Endodermal cell (in vitro differentiated cells): ENCODE measurements around the gene NAXE. TPM values are rescaled to one million over a fixed set of nuclear protein-coding genes. Genes with fewer than 3 reads are reported as not detected.

ENCODE experiments used
- DNase-seq: peaks from one replicate; pipeline ENCODE4 v3.0.0-alpha.2; 2017
- H3K27ac ChIP-seq: 2 replicates; pipeline ENCODE4 v1.5.1; 2013; ENCODE audit warnings: mild to moderate bottlenecking, low read depth, low read length, moderate library complexity
- H3K27me3 ChIP-seq: 2 replicates; pipeline ENCODE4 v1.6.1; 2013; ENCODE audit warnings: mild to moderate bottlenecking, low read length, moderate library complexity; ENCODE audit not compliant: insufficient read depth, control insufficient read depth, poor library complexity, severe bottlenecking
- H3K36me3 ChIP-seq: 2 replicates; pipeline ENCODE4 v1.7.0; 2013; ENCODE audit warnings: mild to moderate bottlenecking, low read length, moderate library complexity; ENCODE audit not compliant: control insufficient read depth, insufficient read depth
- H3K4me1 ChIP-seq: one replicate; pipeline ENCODE4 v1.7.0; 2013; ENCODE audit warnings: low read length; ENCODE audit not compliant: control insufficient read depth, insufficient read depth
- H3K4me3 ChIP-seq: 2 replicates; pipeline ENCODE4 v1.5.1; 2013; ENCODE audit warnings: mild to moderate bottlenecking, low read length, moderate library complexity
- H3K9ac ChIP-seq: 2 replicates; pipeline ENCODE4 v1.6.1; 2013; ENCODE audit warnings: mild to moderate bottlenecking, low read length, moderate library complexity; ENCODE audit not compliant: poor library complexity, severe bottlenecking; ENCODE audit errors: extremely low read depth
- H3K9me3 ChIP-seq: 2 replicates; pipeline ENCODE4 v1.6.1; 2013; ENCODE audit warnings: mild to moderate bottlenecking, low read length, moderate library complexity; ENCODE audit not compliant: control insufficient read depth
- H3K27ac Mint-ChIP-seq: 2 replicates; pipeline ENCODE4 v1.8.0; 2020; ENCODE audit warnings: mixed read lengths
- H3K27me3 Mint-ChIP-seq: 2 replicates; pipeline ENCODE4 v1.8.0; 2021; ENCODE audit warnings: mild to moderate bottlenecking, mixed read lengths; ENCODE audit not compliant: insufficient read depth
- H3K36me3 Mint-ChIP-seq: 2 replicates; pipeline ENCODE4 v1.8.0; 2020; ENCODE audit warnings: low read depth, mixed read lengths
- H3K4me1 Mint-ChIP-seq: 2 replicates; pipeline ENCODE4 v1.8.0; 2020; ENCODE audit warnings: mixed read lengths
- H3K4me3 Mint-ChIP-seq: 2 replicates; pipeline ENCODE4 v1.8.0; 2020; ENCODE audit warnings: mild to moderate bottlenecking, moderate library complexity, mixed read lengths
- H3K9me3 Mint-ChIP-seq: 2 replicates; pipeline ENCODE4 v1.8.0; 2020; ENCODE audit warnings: mild to moderate bottlenecking, mixed read lengths
- CTCF ChIP-seq: fragments of 200-600 bp; sonication (generic); conservative IDR thresholded peaks from 2 replicates; pipeline ENCODE4 v1.5.0; 2021; ENCODE audit warnings: antibody characterized with exemption, mild to moderate bottlenecking
- WGBS, 2 experiments: methylation state at CpG; one replicate each; pipeline versions ENCODE4 v1.1.5 to v1.1.7; 2013; ENCODE audit warnings: missing lambda C conversion rate in 2 of 2, mixed read lengths in 1 of 2; ENCODE audit not compliant: insufficient coverage in 1 of 2, insufficient read length in 1 of 2; 5-methylcytosine and 5-hydroxymethylcytosine counted together
- total RNA-seq, 2 donors: library from RNA; stranded (reverse); fragmentation: NEBNext Ultra II Directional in 1 of 2; extraction: Animal tissue kit (Norgen Biotek cat#: 25700) in 1 of 2; gene quantifications; 2 replicates in 1 of 2; 3 replicates in 1 of 2; pipeline ENCODE4 v1.2.1, GENCODE V29; 2021

Gene NAXE
- total RNA-seq, 2 donors from 2014 or later: 96.0 to 129 TPM

- no peaks in the 10 kb centered on the region for H3K9me3 ChIP-seq
- H3K4me3 Mint-ChIP-seq: no peak overlapping the region
- no peak overlapping the region for H3K9ac ChIP-seq
- H3K27me3 ChIP-seq: no peaks in the 10 kb centered on the region
- no peaks in the 10 kb centered on the region for H3K9me3 Mint-ChIP-seq
- H3K4me1 Mint-ChIP-seq: no peaks in the 10 kb centered on the region
- TF ChIP-seq CTCF: no peak
- no peak for DNase-seq
- no peaks in the 10 kb centered on the region for H3K27me3 Mint-ChIP-seq
- peaks cover 32% of the 10 kb centered on the region for H3K36me3 Mint-ChIP-seq
- H3K4me1 ChIP-seq: no peaks in the 10 kb centered on the region
- no peak overlapping the region for H3K27ac Mint-ChIP-seq
- peaks cover 56% of the 10 kb centered on the region for H3K36me3 ChIP-seq
- no peak overlapping the region for H3K27ac ChIP-seq
- 89 to 97% methylated on average over 3 of the region's 3 CpGs for WGBS, 2 experiments
- no peak overlapping the region for H3K4me3 ChIP-seq
Observed at GRCh38 chr1:156546267-156546666, 45.3 kb upstream of the NAXE start.

- Mint-ChIP-seq H3K4me3 (no peak overlapping the region), H3K27me3 (no peaks in the 10 kb centered on the region), H3K9me3 (no peaks in the 10 kb centered on the region), H3K4me1 (no peaks in the 10 kb centered on the region), H3K27ac (no peak overlapping the region), H3K36me3 (peaks cover 28% of the 10 kb centered on the region)
- no peak overlapping the region for H3K9ac ChIP-seq
- H3K4me1 ChIP-seq: no peaks in the 10 kb centered on the region
- no peaks in the 10 kb centered on the region for H3K27me3 ChIP-seq
- 90 to 94% methylated on average over 3 to 4 of the region's 4 CpGs for WGBS, 2 experiments
- no peak for DNase-seq
- no peak overlapping the region for H3K27ac ChIP-seq
- H3K36me3 ChIP-seq: peaks cover 59% of the 10 kb centered on the region
- H3K4me3 ChIP-seq: no peak overlapping the region
- H3K9me3 ChIP-seq: no peaks in the 10 kb centered on the region
- TF ChIP-seq CTCF: no peak
Observed at GRCh38 chr1:156547434-156547833, 44.1 kb upstream of the NAXE start.

- H3K9me3 ChIP-seq: no peaks in the 10 kb centered on the region
- H3K27me3 ChIP-seq: no peaks in the 10 kb centered on the region
- Mint-ChIP-seq H3K27ac (no peak overlapping the region), H3K4me1 (no peaks in the 10 kb centered on the region), H3K4me3 (no peak overlapping the region), H3K9me3 (no peaks in the 10 kb centered on the region), H3K27me3 (no peaks in the 10 kb centered on the region), H3K36me3 (peaks cover 28% of the 10 kb centered on the region)
- H3K9ac ChIP-seq: no peak overlapping the region
- H3K27ac ChIP-seq: no peak overlapping the region
- peaks cover 59% of the 10 kb centered on the region for H3K36me3 ChIP-seq
- no peak for TF ChIP-seq CTCF
- WGBS, 2 experiments: 91 to 95% methylated on average over 4 to 9 of the region's 9 CpGs
- DNase-seq: no peak
- no peaks in the 10 kb centered on the region for H3K4me1 ChIP-seq
- H3K4me3 ChIP-seq: no peak overlapping the region
Observed at GRCh38 chr1:156547982-156548381, 43.6 kb upstream of the NAXE start.
